DMS79 treated with DMSO at 0.1 percent for 48 hours (cell line): Measurements from ENCODE around the gene PTPRH.
"Not testable (repeated sequence)": the region's sequence is repeated elsewhere in the genome, so short reads cannot be mapped to it uniquely, and the experiment has no call there.

Experiments
- DNase-seq: peaks from one replicate; lab custom pipeline; 2025; lab: John Stamatoyannopoulos, UW

Gene PTPRH

DNA sequence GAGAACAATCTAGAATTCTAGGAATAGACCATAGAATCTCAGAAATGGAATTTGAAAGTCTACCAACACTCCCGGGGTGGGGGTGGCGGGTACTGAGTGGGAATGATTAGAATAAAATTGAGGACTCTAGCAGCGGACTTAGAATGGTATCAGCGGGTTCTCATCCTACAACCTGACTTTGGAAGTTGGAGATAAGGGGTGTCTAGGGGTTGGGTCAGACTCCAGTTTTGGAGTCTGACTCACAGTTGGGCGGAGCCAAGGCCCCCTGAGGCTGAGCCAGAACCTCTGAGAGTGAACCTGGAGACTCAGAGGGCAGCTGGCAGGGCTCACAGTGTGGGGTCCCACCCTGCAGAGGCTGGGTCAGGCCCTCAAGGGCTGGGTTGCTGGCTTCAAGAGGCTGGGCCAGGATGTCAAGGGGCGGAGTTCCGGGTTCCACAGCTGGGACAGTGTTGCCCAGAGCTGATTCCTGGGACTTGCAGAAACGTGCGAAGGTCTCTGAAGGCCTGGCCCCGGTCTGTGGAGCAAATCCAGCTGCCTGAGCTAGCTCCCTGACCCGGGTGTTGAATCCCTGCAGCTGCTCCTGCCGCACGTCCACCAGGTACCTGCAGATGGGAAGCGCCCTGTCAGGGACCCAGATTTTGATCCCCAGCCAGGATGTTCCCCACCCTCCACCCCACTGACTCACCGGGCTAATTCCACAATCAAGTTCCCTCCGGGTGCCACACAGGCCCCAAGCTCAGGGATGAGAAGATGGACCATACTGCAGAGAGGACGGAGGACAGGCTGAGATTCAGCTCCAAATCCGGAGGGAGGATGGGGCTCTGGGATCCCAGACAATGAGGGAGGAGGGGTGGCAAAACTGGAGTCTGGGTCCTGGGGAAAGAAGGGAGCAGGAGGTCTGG is 50.2 kb downstream of the PTPRH start:
- DNase-seq: no peak

DNA sequence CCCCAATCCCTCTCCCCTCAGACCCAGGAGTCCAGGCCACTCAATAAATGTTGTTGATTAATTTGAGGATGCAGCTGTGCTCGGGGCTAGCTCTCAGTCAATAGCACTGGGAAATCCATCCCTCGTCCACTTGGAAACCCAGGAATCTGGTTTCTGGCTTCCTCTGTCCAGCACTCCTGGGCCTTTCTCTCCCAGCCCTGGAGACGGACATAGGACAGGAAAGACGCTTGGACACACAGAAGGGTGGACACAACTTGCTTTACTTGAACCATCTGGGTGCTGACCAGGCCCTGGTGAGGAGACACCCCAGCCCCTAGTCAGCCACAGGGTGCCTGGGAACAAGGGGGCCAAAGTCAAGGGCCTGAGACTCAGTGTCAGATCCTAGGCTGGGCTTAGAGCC is 50.9 kb downstream of the PTPRH start:
- DNase-seq: no peak

DNA sequence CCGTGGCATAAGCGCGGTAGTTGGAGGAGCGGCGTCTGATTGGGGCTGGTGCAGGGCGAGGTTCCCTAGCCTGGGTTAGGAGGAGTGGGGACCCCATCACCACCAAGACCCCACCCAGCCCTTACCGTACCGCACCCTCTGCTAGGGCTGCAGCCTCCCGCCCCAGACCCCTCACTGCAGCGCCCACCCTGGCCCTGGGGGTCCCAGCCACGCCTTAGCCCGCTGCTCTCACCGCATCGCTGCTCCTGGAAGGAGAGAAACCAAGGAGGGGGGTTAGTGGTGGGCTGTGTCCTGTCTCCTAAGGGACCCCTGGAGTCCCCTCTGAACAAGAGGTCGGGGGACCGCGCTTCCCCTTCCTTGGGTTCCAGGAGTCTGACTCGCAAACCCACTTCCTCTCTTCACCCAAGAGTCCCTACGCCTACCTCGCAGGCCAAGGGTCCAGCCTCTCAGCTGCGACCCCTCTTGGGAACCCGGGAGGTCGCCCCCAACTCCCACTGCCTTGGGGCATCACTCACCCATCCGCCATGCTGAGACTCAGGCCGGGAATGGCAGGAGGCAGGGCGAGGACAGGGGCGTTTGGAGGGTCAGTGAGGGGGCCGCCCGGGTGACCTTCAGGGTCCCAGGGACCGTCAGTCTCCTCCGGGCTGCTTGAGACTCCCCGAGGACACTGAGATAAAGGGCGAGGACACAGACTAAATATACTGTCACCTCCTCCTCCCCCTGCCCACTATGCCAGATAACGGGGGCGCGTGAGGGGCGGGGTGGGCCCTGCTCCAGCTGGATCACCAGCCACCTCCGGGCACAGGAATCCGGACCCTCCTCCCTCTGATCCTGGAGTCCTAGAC is 52.0 kb downstream of the PTPRH start, which contains the start of gene TNNI3:
Gene TNNI3, minus strand, starts transcription at position 669 of the 845 bp plus-strand sequence. Its CDS starts 143 bp downstream, at position 526.
- DNase-seq: no peak

DNA sequence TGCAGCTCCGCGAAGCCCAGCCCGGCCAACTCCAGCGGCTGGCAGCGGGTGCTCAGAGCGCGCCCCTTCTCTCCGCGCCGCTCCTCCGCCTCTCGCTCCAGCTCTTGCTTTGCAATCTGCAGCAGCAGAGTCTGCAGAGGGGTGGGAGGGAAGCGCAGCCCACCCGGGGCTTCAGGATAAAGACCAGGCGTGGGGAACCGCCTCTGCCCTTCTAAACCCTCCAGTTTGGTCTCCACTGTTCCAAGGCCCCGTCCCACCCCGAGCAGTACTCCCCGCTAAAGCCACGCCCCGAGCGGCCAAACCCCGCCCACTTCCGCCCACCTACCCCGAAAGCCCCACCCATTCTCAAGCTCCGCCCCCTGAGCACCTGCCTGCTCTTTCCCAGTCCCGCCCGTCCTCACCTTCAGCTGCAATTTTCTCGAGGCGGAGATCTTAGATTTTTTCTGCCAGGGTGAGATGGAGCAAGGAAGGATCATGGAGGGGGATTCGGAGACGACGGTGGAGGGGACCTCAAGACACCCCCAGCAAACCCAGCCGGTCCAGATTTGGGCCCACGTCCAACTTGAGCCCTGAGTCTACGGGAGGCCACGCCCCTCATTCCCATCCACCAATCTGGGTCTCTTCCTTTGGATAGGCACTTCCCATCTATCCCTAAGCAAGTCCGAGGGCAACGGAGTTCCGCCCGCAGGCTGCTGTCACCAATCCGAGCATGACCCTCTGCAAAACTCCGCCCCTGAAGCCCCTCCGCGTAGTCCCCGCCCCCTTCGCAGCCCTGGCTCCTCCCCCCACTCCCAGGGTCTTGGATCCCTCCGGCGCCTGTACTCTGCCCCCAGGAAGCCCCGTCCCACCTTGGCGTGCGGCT is 52.9 kb downstream of the PTPRH start:
- no peak for DNase-seq

- DNase-seq: not testable (repeated sequence)
Measured at GRCh38 chr19:55155784-55156183, 53.5 kb downstream of the PTPRH start.

- no peak for DNase-seq
Measured at GRCh38 chr19:55153652-55154264, 55.5 kb downstream of the PTPRH start.

GRCh38 chr19:55152017-55152416 is 57.3 kb downstream of the PTPRH start:
- DNase-seq: peak; percentile 30

- DNase-seq: no peak
Measured at GRCh38 chr19:55149078-55150003, 60.0 kb downstream of the PTPRH start, which contains the start of gene TNNT1. Gene TNNT1 (minus strand): TSS chr19:55149206. CDS start chr19:55147157, 2,049 bp downstream.

DNA sequence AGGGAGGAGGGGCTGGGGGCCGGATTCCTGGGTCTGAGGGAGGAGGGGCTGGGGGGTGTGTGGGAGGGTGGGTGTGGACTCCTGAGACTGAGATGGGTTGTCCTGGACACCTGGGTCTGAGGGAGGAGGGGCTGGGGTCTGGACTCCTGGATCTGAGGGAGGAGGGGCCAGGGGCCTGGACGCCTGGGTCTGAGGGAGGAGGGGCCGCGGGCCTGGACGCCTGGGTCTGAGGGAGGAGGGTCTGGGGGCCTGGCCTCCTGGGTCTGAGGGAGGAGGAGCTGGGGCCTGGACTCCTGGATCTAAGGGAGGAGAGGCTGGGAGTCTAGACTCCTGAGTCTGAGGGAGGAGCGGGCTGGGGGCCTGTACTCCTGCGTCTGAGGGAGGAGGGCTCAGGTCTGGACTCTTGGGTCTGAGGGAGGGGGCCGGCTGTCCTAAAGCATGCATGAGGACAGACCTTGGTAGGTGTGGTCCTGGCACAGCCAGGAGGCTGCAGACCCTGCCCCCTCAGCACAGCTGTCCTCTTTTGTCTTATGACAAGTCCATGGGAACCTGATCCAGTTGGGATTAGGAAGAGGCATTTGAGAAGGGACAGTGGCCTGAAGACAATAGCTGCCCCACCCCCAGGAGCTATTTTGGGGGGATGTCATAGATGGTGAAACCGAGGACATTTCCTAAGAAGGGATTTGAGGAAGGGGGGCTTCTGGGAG is 61.6 kb downstream of the PTPRH start:
- DNase-seq: no peak

DNA sequence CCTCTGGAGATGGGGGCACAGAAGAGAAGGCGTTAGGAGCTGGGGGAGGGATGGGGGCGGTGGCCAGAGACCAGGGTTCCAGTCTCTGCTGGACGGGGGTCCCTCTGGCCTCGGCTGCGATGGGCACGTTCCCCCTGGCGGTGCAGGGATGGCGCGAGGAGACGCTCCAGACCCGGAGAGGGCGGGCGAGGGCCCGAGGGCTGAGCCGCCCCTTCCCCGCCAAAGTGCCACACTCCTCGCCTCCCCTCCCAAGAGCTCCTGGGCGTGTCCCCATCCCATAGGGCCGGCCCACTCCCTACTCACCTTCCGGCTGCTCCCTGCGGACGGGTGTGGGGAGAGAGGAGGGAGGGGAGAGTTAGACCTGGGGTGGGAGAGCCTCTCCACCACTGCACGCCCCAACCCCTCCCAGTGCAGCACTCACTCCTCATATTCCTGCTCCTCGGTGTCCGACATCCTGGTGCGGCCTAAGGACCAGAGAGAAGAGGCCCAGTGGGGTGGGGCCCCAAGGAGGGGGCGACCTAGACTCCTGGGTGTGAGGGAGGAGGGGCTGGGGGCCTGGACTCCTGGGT is 62.5 kb downstream of the PTPRH start:
- peak; percentile 79 for DNase-seq

GRCh38 chr19:55146078-55146704 is 63.1 kb downstream of the PTPRH start:
- DNase-seq: peak; percentile 45

- DNase-seq: no peak
Measured at GRCh38 chr19:55145232-55145631, 64.1 kb downstream of the PTPRH start.

DNA sequence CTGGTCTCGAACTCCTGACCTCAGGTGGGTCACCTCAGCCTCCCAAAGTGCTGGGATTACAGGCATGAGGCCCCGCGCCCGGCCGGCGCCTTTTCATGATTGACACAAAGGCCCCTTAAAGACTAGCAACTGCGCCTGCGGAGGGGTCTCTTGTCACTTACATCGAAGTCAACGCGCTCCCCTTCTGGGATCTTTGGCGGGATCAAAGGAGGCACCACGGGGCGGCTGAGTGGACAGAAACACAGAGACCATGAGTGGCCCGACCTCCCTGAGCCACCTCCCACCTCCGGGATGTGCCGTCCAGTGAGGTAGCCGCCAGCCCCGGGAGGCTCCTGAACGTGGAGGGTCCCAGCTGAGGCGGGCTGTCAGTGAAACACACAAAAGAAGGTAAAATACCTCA is 67.6 kb downstream of the PTPRH start:
- no peak for DNase-seq

DNA sequence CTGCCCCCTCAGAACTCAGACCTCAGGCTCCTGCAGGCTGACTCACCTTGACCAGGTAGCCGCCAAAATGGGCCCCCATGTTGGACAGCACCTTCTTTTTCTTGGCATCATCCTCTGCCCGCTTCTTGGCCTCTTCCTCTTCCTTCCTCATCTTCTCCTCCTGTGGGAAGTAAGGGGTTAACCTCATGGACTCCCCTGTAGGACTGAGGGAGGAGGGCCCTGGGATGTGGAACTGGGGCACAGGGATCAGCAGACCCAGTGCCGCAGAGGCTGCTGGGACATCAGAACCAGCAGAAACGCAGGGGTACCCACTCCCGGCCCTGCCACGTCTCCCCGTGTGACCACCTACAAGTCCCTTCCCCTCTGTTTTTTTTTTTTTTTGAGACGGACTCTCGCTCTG is 71.4 kb downstream of the PTPRH start:
- DNase-seq: no peak

DNA sequence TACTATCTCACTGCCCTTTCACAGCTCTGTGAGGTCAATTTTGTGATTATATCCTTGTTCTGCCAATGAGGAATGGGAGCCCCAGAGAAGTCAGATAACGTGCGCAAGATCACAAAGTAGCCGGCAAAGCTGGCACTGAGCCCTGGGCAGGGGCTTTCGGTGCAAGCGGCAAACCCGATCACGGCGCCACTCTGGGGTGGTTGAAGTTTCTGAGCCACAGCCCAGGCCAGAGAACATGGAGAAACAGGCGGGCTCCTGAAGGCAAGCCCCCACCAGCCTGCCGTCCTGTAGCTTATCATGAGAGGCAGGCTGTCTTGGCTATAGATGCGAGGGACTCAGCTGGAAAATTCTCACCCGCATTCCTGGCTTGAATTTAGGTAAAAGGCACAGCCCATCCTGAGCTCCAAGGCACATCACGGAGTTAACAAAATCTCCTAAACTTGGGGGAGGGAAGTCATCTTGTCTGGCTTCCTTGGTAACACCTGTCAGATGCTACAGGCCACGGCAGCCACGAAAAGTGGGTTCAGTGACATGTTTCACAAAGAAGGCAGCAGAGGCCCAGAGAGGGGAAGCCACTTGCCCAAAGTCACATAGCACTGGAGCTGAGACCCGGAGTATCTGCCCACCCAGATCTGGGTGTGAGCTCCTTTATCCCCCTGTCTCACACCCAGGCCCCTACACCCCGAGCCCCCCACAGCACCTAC is 72.8 kb downstream of the PTPRH start:
- DNase-seq: no peak

DNA sequence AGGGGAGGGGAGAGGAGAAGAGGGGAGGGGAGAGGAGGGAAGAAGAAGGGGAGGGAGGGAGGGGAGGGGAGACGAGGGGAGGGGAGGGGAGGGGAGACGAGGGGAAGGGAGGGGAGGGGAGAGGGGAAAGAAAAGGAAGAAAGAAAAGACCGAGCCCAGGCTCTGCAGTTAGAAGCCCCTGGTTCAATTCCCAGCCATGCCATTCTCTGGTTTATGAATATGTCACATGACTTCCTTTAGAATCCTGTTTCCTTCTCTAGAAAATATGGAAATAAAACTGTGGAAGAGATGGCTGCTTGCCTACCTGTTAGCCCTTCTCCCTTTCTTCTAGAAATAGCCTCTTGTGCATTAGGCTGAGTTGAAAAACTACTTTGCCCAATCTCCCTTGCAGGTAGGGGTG is 74.6 kb downstream of the PTPRH start:
- no peak for DNase-seq

DNA sequence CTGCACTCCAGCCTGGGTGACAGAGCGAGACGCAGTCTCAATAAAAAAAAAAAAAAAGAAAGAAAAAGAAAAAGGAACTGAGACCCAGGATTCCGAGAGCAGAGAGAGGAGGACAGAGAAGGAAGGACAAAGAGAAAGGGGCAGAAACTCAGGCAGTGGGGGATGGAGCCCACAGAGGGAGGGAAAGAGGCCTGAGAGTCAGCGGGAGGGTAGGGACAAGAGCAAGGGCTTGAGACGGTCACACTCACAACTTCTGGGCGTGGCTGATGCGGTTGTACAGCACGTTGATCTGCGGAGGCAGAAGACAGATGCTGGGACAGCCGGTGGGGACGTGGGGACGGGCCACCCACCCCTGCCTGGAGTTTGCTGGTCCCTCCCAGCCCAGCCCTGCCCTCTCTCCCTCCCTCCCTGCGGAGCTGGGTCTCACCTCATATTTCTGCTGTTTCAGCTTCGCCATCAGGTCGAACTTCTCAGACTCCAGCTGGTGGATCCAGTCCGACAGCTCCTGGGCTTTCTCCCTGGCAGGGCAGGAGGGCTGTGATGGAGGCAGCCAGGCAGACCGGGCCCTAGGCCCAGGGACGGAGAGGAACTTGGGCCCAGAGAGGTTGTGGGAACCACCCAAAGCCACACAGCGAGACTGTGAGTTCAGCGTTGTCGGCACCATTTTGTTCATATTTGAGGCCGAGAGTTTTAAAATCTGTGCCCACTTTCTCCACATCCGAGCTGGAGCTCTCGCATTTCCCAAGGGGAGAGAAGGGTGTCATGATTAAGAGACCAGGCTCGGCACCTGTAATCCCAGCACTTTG is 75.5 kb downstream of the PTPRH start:
- DNase-seq: no peak
